Activated T-helper 1 cell treated with anti-CD3 and anti-CD28 coated beads, Interleukin-2, amount 50 U/mL, for 16 hours (primary cell): ENCODE data around the gene GNG13.

Experiments
- DNase-seq, 2 donors: peaks; one replicate each; pipeline ENCODE4 v3.0.0-alpha.2; 2020; ENCODE audit warnings: low read depth in 1 of 2, low spot score in 1 of 2

GNG13 gene

DNA sequence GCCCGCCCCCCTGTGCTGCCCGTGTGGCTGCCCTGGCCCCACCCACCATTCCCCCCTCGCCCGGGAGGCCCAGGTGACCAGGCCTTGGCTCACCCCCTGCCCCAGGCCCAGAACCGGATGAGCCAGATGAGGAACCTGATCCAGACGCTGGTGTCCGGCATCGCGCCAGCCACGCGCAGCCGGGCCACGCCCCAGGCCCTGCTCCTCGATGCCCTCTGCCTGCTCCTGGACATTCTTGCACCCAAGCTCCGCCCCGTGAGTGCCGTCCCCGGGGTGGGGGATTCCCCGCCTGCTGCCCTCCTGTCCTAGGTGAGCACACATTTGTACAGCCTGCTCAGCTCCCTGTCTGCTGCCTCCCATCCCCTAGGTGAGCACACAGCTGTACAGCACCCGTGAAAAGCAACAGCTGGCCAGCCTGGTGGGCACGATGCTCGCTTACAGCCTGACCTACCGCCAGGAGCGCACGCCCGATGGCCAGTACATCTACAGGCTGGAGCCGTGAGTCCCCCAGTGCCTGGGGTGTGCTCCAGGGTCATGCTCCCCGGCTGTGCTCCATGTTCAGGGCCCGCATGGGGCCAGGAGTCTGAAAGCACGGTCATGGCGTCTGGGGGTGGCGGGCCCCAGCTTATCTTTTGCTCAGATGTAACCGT is 4.8 kb downstream of the GNG13 start:
- DNase-seq = no peak

DNA sequence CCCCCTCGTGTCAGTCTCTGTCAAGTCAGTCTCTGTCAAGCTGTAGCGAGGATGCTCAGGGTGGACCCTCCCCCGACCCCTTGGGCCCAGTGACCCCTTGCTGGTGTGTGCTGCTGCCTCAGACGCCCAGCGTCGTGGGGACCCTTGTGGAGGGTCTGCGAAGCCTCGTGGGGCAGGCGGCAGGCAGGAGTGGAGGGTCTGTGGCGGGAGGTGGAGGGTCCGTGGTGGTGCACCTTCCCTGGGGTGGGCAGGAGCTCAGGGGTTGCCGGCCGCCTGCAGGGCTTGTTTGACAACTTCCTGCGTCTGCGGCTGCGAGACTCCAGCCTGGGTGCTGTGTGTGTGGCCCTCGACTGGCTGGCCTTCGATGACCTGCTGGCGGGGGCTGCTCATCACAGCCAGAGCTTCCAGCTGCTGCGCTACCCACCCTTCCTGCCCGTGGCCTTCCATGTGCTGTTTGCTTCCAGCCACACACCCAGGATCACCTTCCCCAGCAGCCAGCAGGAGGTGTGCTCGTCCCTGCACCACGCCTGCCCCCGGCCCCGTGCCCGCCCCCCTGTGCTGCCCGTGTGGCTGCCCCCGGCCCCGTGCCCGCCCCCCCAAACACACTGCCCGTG is 5.6 kb downstream of the GNG13 start:
- DNase-seq = no peak

DNA sequence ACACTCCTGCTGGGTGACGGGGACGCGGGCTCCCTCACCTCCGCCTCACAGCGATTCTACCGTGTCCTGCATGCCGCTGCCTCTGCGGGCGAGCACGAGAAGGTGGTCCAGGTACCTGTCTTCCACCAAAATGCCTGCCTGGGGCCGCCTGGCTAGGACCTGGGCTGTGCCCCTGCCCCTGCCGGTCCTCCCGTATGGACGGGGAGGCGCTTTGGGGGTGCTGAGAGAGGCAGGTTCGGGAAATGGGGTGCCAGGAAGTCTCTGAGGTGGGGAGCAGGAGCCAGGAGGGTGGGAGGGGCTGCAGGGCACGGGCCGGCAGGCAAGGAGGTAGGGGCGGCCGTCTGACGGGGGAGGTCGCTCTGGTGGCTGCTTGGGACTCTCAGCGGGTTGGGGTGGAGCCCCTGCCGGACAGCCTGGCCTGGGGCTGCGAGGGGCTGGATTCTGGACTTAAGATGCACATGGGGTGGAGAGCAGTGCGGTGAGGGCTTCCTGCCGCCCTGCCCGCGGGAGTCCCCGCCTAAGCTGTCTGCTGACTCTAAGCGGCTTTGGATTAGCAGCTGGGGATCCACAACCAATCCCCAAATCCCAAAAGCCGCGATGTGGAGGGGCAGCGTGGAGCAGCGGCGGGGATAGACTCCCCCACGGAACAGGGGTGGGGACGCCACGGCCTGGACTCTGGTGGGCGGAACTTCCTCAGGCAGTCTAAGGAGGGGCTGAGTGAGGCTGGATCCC is 6.3 kb downstream of the GNG13 start:
- DNase-seq = no peak

DNA sequence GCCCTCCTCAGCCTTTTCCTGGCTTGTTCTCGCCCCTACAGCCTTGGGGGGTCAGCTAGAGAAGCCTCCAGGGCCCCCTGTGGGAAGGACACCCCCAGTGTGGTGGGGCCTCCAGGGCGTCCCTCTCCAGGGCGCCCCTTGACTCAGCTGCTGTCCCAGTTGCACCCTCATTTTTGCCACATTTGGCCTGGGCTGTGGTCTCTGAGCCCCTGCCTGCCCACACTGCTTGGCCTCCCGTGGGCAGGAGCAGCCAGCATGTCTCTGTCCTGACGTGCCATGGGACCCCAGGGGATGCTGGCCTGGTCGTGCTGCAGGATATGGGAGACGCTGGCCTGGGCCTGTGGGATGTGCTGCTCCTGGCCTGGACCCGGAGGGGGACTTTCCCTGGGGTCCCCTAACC is 7.1 kb downstream of the GNG13 start:
- no peak for DNase-seq

DNA sequence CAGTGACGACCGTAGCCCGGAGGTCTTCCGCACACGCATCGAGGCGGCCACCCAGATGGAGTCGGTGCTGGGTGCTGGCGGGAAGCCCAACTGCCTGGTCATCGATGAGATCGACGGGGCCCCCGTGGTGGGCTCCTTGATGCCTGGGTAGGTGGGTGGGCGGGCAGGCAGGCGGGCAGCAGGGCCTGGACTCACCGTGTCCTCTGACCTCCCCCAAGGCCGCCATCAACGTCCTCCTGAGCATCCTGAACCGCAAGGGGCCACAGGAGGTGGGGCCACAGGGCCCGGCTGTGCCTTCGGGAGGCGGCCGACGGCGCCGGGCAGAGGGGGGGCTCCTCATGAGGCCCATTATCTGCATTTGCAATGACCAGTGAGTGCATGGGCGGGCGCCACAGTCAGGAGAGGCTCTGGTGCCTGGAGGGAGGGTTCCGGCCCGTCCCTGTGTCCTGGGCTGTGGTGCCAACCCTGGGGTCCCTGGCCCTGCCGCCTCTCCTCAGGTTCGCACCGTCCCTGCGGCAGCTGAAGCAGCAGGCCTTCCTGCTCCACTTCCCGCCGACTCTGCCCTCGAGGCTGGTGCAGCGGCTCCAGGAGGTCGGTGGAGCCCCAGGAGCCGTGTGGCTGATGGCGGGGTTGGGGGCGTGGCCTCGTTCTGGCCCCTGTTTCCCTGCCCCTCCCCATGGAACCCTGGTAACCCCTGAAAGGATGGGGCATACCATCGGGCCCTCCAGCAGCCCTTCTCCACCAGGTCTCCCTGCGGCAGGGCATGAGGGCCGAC is 8.1 kb downstream of the GNG13 start:
- DNase-seq = no peak

DNA sequence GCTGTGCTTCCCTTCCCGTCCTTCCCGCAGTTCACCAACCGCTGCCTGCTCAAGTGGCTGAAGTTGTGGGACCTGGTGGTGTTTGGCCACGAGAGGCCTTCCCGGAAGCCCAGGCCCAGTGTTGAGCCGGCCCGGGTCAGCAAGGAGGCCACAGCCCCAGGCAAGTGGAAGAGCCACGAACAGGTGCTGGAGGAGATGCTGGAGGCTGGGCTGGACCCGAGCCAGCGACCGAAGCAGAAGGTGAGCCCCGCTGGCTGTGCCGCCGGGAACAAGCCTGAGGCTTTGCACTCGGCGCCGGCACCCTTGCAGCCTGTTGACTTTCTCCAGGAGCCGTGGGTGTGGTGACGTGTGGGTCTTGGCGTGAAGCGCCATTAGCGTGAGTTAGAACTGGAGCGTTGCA is 9.4 kb downstream of the GNG13 start:
- no peak for DNase-seq

DNA sequence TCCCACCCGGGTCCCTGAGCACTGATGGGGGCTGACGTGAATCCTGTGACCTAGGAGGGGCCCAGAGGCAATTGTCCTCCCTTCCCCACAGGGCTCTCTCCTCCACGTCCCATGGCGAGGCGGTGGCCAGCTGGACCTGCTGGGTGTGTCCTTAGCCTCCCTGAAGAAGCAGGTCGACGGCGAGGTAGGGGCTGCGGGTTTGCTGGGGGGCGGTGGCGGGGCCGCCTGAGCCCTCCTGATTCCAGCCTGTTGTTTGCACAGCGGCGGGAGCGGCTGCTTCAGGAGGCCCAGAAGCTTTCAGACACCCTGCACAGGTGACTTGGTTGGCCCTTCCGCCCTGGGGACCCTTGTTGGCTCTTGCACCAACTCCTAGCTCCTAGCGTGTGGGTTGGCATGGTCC is 10.4 kb downstream of the GNG13 start:
- DNase-seq = no peak

DNA sequence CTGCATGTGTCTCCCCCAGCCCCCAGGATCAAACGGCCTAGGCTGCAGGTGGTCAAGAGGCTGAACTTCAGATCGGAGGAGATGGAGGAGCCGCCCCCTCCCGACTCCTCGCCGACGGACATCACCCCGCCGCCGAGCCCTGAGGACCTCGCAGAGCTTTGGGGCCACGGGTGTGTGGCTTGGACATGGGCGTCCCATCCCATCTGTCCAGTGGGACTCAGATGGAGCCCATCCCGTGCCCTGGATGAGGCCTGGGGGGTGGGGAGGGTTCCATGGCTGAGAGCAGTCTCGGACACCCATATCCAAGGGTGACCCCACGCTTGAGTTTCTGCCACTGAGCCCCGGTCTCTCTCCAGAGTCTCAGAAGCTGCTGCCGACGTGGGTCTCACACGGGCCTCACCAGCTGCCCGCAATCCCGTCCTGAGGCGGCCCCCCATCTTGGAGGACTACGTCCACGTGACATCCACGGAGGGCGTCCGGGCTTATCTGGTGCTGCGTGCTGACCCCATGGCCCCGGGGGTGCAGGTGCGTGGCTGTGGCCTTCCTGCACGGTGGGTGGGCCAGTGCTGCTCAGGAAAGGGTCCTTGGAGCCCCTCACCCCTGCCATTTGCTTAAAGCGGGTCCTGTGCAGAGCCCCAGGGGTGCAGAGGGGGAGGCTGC is 11.2 kb downstream of the GNG13 start:
- DNase-seq = no peak

DNA sequence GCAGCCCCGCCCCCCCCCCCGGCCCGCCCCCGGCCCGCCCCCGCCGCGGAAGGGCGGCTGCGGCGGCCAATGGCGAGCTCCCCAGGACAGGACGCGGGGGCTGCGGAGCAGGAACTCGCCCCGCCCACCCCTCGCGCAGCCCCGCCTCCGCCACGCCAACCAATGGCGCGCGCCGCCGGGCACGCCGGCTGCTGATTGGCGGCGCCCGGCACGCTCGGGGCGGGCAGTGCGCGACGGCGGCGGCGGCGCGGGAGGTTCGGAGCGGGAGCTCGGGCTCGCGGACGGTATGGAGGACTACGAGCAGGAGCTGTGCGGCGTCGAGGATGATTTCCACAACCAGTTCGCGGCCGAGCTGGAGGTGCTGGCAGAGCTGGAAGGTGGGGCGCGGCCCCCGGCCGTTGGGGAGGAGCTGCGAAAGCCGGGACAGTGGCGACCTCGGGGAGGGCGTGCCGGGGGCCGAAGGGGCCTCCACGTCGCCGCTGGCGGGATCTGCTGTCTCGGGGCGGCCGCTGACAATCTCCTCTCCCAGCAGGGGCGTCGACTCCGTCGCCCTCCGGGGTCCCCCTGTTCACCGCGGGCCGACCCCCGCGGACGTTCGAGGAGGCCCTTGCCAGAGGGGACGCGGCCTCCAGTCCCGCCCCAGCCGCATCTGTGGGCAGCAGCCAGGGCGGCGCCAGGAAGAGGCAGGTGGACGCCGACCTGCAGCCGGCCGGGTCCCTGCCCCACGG is 12.0 kb downstream of the GNG13 start, which contains the start of gene CHTF18:
Gene CHTF18, plus strand, starts transcription at position 222 of the 728 bp plus-strand sequence. Its CDS starts 65 bp downstream, at position 287.
- DNase-seq = peak; percentile 86 to 92

DNA sequence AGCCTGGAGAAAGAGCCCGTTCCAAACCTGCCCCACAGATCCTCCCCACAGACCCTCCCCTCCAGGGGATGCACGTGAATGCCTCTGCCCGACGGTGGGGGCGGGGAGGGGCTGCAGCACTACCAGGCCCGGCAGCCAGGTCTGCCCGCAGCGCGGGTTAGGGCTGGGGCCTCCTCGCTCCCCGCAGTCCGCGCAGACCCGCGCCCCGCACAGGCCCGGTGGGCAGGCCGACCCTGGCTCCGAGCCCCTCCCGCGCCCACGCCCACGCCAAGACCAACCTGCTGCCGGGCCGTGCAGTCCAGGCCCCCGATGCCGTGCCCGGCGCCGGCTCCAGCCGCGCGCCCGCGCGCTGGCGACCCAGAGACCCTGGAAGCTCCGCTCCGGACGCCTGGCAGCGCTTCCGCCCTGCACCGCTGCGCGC is 12.5 kb downstream of the GNG13 start, which contains the start of gene RPUSD1:
Gene RPUSD1, minus strand, starts transcription at position 404 of the 421 bp plus-strand sequence. CDS start 644 bp downstream, outside the sequence.
- DNase-seq = no peak

DNA sequence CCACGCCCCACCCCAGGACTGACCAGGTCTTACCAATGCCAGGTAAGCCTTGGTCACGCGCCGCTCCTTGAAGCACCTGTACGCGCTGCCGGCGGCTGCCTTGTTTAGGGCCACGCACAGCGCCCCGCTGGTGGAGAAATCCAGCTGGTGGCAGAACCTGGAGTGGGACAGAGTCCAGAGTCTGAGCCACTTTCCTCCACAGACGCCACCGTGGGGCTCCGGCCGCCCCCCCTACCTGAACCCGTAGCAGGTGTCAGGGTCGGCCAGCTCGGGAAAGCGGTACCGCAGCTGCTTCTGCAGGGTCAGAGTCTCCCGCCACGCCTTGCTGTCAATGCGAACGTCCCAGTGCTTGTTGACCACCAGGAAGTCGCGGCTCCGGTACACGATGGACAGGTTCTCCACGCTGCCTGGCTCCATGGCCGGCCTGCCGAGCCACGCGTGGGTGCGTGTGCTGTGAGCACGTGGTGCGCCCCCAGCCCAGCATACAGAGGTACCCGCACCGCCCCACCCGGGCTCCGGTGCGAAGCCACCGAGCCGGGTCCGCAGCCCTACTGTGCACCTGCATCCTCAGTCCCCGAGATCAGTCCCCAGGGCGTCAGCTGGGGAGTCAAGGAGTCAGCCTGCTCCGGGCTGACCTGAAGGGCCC is 13.1 kb downstream of the GNG13 start:
- DNase-seq = no peak

DNA sequence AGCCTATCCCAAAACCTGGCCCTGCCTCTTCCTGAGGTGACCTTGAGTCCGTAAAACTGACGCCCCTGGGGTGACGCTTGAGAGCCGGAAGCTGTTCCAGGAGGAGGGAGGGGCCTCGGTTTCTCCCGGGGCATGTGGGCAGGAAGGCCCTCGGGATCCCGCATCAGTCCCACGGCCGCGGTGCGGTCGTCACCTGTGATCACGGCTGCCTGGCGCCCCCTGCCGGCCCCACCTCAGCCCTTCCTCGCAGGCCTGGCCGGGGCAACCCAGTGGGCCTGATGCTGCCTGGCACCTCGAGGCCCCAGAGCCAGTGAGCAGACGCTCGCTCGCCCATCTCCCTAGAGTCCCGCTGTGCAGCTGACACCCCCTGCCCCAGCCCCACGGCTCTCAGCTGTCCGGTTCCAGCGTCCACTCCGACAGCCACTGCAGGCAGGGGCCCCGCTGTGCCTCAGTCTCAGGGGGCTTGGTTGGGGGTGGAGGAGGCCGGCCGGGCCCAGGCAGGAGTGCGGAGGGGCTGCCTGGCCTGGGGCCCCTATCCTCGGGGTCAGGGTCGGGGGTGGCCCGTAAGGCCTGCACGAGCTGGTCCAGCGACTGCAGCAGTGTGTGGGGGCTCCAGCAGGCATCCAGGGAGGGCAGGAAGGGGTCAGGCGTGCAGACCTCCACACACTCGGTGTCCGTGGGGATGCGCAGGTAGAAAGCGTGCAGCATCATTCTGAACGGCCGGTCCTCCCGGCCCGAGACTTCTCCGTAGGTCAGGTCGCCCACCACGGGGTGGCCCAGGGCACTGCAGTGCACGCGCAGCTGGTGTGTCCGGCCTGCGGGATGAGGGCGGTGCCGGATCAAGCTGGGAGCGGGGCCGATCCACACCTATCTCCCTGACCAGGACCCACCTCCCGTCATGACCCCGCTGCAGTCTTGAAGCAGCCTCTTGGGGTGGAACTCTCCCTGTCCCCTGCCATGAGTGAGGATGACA is 14.7 kb downstream of the GNG13 start:
- peak; percentile 62 for DNase-seq

DNA sequence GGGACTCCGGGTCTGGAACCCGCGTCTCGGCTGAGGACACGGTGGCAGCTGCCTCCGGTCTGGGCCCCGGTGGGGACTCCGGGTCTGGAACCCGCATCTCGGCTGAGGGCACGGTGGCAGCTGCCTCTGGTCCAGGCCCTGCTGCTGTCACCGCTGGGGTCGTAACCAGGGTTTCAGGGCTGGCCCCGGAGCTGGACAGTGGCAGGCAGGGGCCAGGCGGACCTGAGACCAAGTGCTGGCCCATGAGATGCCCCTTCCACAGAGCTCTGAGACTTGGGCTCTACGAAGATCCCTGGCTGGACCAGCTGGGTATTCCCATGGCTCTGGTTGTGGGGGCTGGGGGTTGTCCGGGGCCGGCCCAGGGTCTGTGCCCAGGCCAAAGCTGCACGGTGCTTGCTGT is 16.1 kb downstream of the GNG13 start:
- DNase-seq = no peak

DNA sequence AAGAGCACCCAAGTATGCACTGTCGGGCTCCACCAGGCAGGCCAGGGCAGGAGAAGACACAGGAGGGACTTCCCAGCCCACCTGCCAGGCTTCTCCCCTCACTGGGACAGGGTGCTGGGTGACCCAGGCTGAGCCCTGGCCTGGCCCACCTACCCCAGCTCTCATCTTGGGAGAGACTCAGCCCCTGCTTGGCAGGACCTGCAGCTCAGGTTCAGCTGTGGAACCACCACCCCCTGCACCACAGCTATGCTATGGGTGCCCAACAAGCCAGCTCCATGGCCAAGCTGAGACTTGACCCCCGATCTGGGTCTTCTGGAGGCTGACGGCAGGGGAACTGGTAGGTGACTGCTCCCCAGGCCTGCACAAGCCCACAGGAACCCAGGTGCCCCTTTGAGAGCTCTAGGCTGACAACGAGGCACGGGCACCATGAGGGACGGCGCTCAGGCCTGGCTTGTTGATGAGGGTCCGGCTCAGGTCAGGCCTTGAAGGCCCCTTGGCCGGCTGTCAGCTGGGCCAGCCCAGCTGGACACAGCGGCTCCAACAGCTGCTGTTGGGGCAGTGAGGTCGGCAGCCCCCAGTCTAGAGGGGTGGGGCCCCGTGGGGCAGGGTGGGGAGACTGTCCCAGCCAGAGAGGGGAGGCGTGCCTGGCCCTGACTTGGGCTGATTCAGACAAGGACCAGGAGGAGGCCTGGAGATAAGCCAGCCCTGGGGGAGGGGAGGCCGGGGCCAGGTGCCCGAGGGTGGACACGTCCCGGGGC is 17.0 kb downstream of the GNG13 start:
- DNase-seq = no peak

DNA sequence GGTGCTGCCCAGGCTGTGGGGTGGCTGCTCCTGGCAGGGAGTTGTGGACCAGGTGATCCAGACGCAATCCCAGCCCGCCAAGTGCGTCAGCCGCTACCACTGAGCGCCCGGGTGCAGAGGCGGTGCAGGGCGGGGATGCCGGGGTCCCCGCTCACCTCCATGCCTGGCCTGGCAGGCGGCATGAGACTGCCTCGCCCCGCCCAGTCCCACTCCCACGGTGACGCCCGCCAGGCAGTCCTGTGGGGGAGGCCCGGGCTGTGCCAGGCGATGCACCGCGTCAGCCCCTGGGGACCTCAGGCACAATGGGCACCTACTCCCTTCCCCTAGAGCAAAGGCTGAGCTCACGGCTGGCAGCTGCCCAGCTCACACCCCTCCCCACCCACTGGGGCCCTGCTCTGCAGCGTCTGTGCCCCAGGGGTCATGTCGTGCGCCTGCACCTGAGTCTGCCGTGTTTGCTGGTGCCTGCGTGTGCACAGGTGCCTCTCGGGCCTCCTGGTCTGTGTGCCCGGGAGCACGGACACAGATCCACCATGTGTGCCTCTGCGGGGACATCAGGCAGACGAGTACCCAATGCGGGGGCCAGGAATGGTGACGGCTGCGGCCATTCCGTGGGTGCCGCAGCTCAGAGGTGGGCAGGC is 17.6 kb downstream of the GNG13 start:
- no peak for DNase-seq

DNA sequence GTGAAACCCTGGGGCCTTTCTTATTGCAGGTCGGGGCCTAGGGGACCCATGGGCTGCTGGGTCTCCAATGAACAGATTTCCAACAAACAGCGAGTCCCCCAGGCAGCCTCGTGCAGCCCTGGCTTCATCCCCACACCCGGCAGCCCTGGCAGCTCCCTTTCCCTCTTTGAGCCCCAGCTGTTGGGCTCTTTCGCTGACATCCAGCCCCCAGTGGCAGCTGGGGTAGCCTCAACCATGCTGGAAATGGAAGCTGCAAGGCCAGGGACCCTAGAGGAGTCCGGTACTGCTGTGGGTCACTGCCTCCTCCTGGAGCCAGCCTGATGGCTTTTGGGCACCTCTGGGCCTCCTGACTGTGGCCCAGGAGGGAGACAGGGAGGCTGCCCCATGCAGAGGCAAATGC is 18.3 kb downstream of the GNG13 start:
- DNase-seq = no peak

DNA sequence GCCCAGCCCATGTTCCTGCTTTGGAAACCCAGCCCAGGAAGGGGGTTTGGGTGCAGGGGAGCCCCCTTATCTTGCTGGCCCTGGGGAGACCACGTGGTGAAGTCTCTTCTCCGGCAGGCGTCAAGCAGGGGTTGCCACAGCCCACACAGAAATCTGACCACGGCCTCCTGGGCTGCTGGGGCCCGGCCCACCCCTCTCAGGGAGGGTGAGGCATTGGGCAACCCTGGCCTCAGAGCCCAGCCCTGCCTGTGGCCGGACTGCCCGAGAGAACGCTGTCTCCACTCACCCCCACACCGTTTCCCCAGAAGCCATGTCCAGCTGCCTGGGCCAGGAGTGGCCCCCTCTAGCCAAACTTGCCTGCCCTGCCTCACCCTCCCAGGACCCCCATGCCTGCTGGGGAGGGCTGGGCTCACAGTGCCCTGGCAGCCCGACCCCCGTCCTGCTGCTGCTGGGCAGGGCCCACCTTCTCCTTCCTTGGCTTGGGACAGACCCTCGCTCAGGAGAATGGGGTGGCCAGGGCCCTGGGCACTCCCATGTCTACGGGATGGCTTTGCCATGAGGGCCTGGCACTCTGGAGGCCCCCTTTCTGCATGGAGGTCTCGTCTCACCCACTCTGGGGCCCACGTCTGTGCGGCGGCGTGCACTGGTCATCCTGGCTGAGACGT is 19.1 kb downstream of the GNG13 start:
- no peak for DNase-seq
